Effector memory CD4-positive, alpha-beta T cell (primary cell): ENCODE measurements around the gene VPS26C.

ENCODE experiments used
- DNase-seq, 3 donors: peaks; one replicate each; pipeline ENCODE4 v3.0.0-alpha.2; 2020
- H3K27ac ChIP-seq: 2 replicates; pipeline ENCODE4 v1.7.0; 2013; ENCODE audit warnings: mild to moderate bottlenecking, low read length, moderate library complexity; ENCODE audit not compliant: insufficient read depth, poor library complexity, severe bottlenecking
- H3K27me3 ChIP-seq: replicated peaks from 2 replicates; pipeline ENCODE4 v1.7.0; 2013; ENCODE audit warnings: mild to moderate bottlenecking, low read length; ENCODE audit not compliant: insufficient read depth, control insufficient read depth, poor library complexity, severe bottlenecking
- H3K36me3 ChIP-seq: 2 replicates; pipeline ENCODE4 v1.7.0; 2013; ENCODE audit warnings: mild to moderate bottlenecking, low read length, moderate library complexity; ENCODE audit not compliant: control insufficient read depth, insufficient read depth
- H3K4me1 ChIP-seq: 2 replicates; pipeline ENCODE4 v1.7.0; 2013; ENCODE audit warnings: low read length, mild to moderate bottlenecking; ENCODE audit not compliant: control insufficient read depth, insufficient read depth, poor library complexity, severe bottlenecking
- H3K4me3 ChIP-seq: 2 replicates; pipeline ENCODE4 v1.7.0; 2013; ENCODE audit warnings: low read length, low read depth, mild to moderate bottlenecking; ENCODE audit not compliant: insufficient read depth, poor library complexity, severe bottlenecking
- H3K9me3 ChIP-seq: 2 replicates; pipeline ENCODE4 v1.7.0; 2013; ENCODE audit warnings: mild to moderate bottlenecking, low read length, moderate library complexity; ENCODE audit not compliant: control insufficient read depth

The VPS26C gene

GRCh38 chr21:37220981-37221664, 46.0 kb downstream of the VPS26C start:
- Histone ChIP-seq H3K27me3 (no peaks in the 10 kb centered on the region), H3K4me1 (peaks cover 13% of the 10 kb centered on the region), H3K36me3 (no peaks in the 10 kb centered on the region), H3K27ac (peak overlapping the region; percentile 78), H3K4me3 (peak overlapping the region; percentile 69), H3K9me3 (no peaks in the 10 kb centered on the region)
- peak; percentile 85 to 90 (median 90) for DNase-seq

- Histone ChIP-seq H3K9me3 (no peaks in the 10 kb centered on the region), H3K27me3 (no peaks in the 10 kb centered on the region), H3K4me1 (peaks cover 13% of the 10 kb centered on the region), H3K36me3 (no peaks in the 10 kb centered on the region), H3K4me3 (peak overlapping the region; percentile 69), H3K27ac (peak overlapping the region; percentile 78)
- peak in 1 of 3 donors; percentile 13 for DNase-seq
Observed at GRCh38 chr21:37220433-37220980, 46.6 kb downstream of the VPS26C start.

- Histone ChIP-seq H3K36me3 (no peaks in the 10 kb centered on the region), H3K9me3 (no peaks in the 10 kb centered on the region), H3K27me3 (no peaks in the 10 kb centered on the region), H3K4me3 (peak overlapping the region; percentile 69), H3K4me1 (peaks cover 7% of the 10 kb centered on the region), H3K27ac (peak overlapping the region; percentile 78)
- DNase-seq, result peak in 1 of 3 donors; percentile 6
Observed at GRCh38 chr21:37219761-37220432, 47.2 kb downstream of the VPS26C start.

GRCh38 chr21:37214952-37215351, 52.2 kb downstream of the VPS26C start:
- no peak overlapping the region for H3K4me3 ChIP-seq
- no peaks in the 10 kb centered on the region for H3K27me3 ChIP-seq
- DNase-seq, result no peak
- no peaks in the 10 kb centered on the region for H3K36me3 ChIP-seq
- H3K4me1 ChIP-seq, result no peaks in the 10 kb centered on the region
- no peaks in the 10 kb centered on the region for H3K9me3 ChIP-seq
- H3K27ac ChIP-seq, result no peak overlapping the region

- no peak overlapping the region for H3K4me3 ChIP-seq
- no peaks in the 10 kb centered on the region for H3K27me3 ChIP-seq
- H3K4me1 ChIP-seq, result no peaks in the 10 kb centered on the region
- no peak overlapping the region for H3K27ac ChIP-seq
- no peaks in the 10 kb centered on the region for H3K9me3 ChIP-seq
- H3K36me3 ChIP-seq, result no peaks in the 10 kb centered on the region
- DNase-seq, result no peak
Observed at GRCh38 chr21:37210799-37211198, 56.3 kb downstream of the VPS26C start.

- Histone ChIP-seq H3K9me3 (no peaks in the 10 kb centered on the region), H3K4me1 (no peaks in the 10 kb centered on the region), H3K27me3 (no peaks in the 10 kb centered on the region), H3K27ac (no peak overlapping the region), H3K4me3 (no peak overlapping the region), H3K36me3 (no peaks in the 10 kb centered on the region)
- no peak for DNase-seq
Observed at GRCh38 chr21:37210130-37210529, 57.0 kb downstream of the VPS26C start.

GRCh38 chr21:37208741-37209225, 58.4 kb downstream of the VPS26C start:
- H3K4me1 ChIP-seq, result no peaks in the 10 kb centered on the region
- H3K27ac ChIP-seq, result no peak overlapping the region
- no peaks in the 10 kb centered on the region for H3K36me3 ChIP-seq
- no peak for DNase-seq
- no peak overlapping the region for H3K4me3 ChIP-seq
- no peaks in the 10 kb centered on the region for H3K9me3 ChIP-seq
- H3K27me3 ChIP-seq, result no peaks in the 10 kb centered on the region

GRCh38 chr21:37208056-37208721, 58.9 kb downstream of the VPS26C start:
- Histone ChIP-seq H3K36me3 (peaks cover 2% of the 10 kb centered on the region), H3K27me3 (no peaks in the 10 kb centered on the region), H3K4me1 (no peaks in the 10 kb centered on the region), H3K27ac (no peak overlapping the region), H3K9me3 (no peaks in the 10 kb centered on the region), H3K4me3 (no peak overlapping the region)
- DNase-seq, result no peak

GRCh38 chr21:37207441-37208009, 59.6 kb downstream of the VPS26C start:
- H3K27me3 ChIP-seq, result no peaks in the 10 kb centered on the region
- peaks cover 7% of the 10 kb centered on the region for H3K36me3 ChIP-seq
- H3K9me3 ChIP-seq, result no peaks in the 10 kb centered on the region
- no peak overlapping the region for H3K4me3 ChIP-seq
- H3K4me1 ChIP-seq, result no peaks in the 10 kb centered on the region
- no peak for DNase-seq
- H3K27ac ChIP-seq, result no peak overlapping the region
